HFF-Myc (cell line): Measurements from ENCODE around the gene GMPPB.
"Not testable (repeated sequence)": the region's sequence is repeated elsewhere in the genome, so short reads cannot be mapped to it uniquely, and the experiment has no call there.

Source experiments
- DNase-seq: peaks from one replicate; pipeline ENCODE4 v3.0.0-alpha.2; 2011; ENCODE audit warnings: low read depth; ENCODE audit errors: extremely low read depth
- H3K4me3 ChIP-seq: replicated peaks from 2 replicates; pipeline ENCODE4 v1.5.1; 2011; ENCODE audit warnings: low read depth, mild to moderate bottlenecking, control low read depth, low read length
- TF ChIP-seq, protein P1 (sequence below): IDR thresholded peaks from 2 replicates; pipeline ENCODE4 v1.5.1; 2012; ENCODE audit warnings: mild to moderate bottlenecking, low read depth, low read length, control low read depth; ENCODE audit errors: missing control alignments

Gene GMPPB

DNA sequence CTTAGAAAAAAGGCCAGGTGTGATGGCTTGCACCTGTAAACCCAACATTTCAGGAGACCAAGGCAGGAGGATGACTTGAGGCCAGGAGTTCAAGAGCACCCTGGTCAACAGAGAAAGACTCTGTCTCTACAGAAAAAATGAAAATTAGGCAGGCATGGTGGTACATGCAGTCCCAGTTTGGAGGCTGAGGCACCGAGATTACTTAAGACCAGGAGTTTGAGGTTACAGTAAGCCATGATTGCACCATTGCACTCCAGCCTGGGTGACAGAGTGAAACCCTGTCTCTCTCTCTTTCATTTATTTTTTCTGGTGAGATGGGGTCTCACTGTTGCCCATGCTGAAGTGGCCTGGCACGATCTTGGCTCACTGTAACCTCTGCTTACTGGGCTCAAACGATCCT, 37.9 kb upstream of the GMPPB start:
- TF ChIP-seq, protein P1, sequence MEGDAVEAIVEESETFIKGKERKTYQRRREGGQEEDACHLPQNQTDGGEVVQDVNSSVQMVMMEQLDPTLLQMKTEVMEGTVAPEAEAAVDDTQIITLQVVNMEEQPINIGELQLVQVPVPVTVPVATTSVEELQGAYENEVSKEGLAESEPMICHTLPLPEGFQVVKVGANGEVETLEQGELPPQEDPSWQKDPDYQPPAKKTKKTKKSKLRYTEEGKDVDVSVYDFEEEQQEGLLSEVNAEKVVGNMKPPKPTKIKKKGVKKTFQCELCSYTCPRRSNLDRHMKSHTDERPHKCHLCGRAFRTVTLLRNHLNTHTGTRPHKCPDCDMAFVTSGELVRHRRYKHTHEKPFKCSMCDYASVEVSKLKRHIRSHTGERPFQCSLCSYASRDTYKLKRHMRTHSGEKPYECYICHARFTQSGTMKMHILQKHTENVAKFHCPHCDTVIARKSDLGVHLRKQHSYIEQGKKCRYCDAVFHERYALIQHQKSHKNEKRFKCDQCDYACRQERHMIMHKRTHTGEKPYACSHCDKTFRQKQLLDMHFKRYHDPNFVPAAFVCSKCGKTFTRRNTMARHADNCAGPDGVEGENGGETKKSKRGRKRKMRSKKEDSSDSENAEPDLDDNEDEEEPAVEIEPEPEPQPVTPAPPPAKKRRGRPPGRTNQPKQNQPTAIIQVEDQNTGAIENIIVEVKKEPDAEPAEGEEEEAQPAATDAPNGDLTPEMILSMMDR: no peak
- H3K4me3 ChIP-seq: no peak overlapping the region
- DNase-seq: no peak

DNA sequence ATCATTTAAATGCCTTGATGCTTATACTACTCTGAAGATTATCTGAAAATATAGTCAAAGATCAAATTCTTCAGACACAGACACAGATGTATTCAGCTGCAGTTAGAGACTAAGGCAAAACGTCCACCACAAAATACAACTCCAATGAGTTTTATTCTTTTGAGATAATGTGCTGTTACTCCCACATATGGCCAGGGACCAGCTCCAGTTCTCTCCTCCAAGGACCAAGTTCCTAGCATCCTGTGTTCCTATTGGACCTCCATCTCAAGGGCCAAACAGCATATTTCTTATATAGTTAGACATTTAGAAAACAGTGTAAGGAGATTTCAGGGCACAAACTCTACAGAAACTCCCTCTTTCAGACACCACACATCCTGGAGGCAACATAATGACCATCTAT, 35.5 kb upstream of the GMPPB start:
- no peak for DNase-seq
- no peak overlapping the region for H3K4me3 ChIP-seq
- TF ChIP-seq, protein P1: no peak

DNA sequence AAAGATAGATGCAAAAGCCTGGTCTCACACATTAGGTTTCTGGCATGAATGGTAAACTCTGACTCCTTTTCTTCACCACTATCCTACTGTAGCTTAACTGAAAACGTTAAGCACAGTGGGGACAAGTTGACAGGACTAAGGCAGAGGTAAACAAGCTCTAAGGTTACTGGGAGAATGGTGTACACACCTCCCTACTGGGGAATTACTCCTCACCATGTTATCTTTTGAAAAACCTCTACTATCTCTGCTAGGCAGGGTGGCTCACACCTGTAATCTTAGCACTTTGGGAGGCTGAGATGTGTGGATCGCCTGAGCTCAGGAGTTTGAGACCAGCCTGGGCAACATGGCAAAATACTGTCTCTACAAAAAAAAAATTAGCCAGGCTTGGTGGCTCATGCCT, 33.4 kb upstream of the GMPPB start:
- H3K4me3 ChIP-seq: no peak overlapping the region
- TF ChIP-seq, protein P1: no peak

DNA sequence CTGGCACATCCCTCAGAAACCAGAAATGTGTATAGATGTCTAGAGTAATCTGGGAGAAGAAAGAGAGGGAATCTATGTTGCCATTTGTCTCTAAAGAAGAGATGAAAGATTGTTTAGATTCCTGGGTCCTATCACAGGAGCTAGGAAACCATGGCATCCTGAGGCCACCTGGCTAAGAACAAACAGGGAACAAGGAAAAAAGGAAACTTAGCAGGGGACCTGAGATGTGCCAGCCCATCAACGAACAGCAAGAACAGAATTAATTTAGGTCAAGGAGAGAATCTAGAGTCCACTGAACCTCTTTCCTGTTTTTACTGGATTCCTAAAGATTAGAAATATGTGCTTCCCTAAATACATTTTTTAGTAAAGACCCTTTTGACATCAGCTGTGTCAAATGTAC, 32.3 kb upstream of the GMPPB start:
- no peak overlapping the region for H3K4me3 ChIP-seq
- no peak for DNase-seq
- TF ChIP-seq, protein P1: no peak

More for the DNA sequence above, 33.4 kb upstream of the GMPPB start:
- DNase-seq: no peak

DNA sequence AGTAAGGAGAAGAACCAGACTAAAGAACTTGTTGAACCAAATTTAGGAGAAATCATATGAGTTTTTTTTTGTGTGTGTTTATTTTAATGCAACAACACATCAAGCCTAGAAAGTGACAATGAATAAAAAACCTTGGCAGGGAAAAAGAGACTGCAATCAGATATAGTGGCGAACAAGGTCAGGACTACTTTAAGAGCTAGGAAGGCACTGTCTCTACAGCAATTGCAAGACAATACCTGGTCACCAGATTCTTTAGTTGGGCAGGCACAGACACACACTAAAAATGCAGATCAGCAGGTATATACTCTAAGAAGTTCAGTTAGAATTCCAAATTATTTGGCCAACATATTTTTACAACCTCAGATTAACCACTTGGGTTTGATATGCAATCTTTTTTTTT, 30.8 kb upstream of the GMPPB start:
- no peak for DNase-seq
- TF ChIP-seq, protein P1: no peak
- no peak overlapping the region for H3K4me3 ChIP-seq

DNA sequence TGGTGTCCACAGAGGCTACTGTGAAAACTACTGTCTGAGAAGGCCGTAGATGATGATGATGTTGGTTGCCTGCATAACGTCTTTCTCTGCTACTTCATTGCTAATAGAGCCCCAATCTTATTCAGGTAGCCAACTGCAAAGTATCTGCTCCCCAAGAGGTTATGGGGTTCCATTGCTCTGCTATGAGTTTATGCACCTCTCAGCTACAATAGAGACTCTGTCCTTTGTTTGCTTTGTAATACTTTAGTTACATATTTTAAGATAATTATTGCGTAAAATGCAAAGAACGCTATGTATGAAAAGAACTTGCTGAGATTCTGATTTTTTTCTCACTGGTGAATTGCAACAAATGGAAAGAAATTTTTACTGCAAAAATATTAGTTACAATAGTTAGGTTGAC, 27.8 kb upstream of the GMPPB start:
- no peak for DNase-seq
- TF ChIP-seq, protein P1: no peak

DNA sequence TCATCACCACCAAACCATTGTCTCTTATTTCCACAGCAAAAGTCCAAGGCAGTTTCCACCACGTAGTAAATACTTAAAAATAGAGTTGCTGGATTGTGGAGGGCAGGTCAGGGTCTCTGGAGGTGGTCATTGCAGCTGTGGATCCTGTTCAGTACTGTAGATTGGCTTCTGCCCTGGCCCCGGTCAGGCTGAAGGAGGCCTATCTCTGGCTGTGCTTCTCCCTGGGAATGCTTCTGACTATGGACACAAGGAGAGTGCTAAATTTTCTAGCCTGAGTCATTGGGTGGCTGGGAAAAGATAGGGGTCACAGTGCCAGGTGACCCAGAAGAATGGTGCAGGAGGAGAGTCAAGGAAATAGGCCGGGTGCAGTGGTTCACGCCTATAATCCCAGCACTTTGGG, 26.3 kb upstream of the GMPPB start:
- H3K4me3 ChIP-seq: no peak overlapping the region
- TF ChIP-seq, protein P1: no peak
- DNase-seq: no peak

More for the DNA sequence above, 27.8 kb upstream of the GMPPB start:
- no peak overlapping the region for H3K4me3 ChIP-seq

DNA sequence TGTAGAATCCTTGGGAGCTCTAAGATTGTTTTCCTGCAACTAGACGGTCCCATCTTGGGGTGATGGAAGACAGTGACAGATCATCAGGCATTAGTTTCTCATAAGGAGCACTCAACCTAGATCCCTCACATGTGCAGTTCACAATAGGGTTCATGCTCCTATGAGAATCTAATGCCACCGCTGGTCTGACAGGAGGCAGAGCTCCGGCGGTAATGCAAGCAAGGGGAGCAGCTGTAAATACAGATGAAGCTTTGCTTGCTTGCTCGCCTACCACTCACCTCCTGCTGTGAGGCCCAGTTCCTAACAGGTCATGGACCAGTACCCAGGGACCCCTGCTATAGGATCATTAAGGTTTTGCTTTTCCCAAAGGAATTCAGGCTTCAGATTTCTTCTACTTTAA, 25.1 kb upstream of the GMPPB start:
- DNase-seq, H3K4me3 ChIP-seq: not testable (repeated sequence)
